LNCaP clone FGC (cell line): ENCODE results near the gene OXCT2.
"Not testable (repeated sequence)": the region's sequence is repeated elsewhere in the genome, so short reads cannot be mapped to it uniquely, and the experiment has no call there.

Experiments used
- DNase-seq: peaks from one replicate; pipeline ENCODE4 v3.0.0-alpha.2; 2011; ENCODE audit warnings: low read depth
- H3K4me3 ChIP-seq: 2 replicates; pipeline ENCODE4 v1.5.1; 2011; ENCODE audit warnings: mild to moderate bottlenecking, low read depth, low read length, control low read depth
- CTCF ChIP-seq: IDR thresholded peaks from 2 replicates; pipeline ENCODE4 v1.5.1; 2012; ENCODE audit warnings: mild to moderate bottlenecking; ENCODE audit not compliant: control insufficient read depth, insufficient read depth; ENCODE audit errors: extremely low read depth

The OXCT2 gene

DNA sequence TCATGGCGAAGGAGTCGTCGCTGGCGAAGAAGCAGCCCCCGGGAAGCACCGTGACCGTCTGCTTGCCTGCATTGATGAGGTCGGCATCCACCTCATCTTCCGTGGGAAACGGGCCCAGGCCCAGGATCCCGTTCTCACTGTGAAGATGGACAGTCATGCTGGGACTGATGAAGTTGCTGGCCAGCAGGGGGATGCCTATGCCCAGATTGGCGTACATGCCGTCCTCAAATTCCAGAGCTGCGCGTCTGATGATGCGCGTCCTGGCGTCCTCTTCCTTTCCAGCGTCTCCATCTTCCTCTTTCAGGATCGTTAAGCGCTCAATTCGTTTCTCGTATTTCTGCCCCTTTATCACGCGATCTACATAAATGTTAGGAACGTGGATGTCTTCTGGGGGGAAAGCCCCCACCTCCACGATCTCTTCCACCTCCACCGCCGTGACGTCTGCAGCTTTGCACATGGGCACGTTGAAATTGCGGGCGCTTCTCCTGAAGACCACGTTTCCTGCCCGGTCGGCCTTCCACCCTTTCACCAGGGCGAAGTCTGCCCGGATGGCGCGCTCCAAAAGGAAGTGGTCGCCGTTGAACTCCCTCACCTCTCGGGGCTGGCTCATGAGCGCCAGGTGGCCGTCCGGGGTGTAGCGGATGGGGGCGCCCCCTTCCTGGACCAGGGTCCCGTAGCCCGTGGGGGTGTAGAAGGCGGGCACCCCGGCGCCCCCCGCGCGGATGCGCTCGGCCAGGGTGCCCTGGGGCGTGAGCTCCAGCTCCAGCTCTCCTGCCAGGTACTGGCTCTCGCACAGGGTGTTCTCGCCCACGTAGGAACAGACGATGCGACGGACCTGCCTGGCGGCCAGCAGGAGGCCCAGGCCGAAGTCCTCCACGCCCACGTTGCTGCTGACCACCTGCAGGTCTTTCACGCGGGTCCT lies 787 bp downstream of the OXCT2 start:
- not testable (repeated sequence) for DNase-seq, H3K4me3 ChIP-seq

DNA sequence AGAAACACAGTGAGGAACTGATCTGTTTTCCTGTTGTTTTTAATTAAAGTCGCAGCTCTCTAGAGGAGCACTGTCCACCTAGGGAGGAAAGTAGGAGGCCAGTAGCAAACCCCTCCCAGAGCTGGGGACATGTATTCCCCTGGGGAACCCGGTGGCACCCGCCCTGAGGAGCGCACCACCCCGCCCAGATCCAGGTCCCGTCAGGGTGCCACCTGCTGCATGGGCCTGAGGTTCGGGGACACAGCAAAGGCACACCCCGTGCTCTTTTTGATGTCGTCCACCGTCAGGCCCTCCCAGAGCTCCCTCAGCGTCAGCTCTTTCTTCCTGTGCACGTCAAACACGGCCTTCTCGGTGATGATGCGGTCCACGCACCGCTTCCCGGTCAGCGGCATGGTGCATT lies 1.6 kb downstream of the OXCT2 start:
- not testable (repeated sequence) for H3K4me3 ChIP-seq

DNA sequence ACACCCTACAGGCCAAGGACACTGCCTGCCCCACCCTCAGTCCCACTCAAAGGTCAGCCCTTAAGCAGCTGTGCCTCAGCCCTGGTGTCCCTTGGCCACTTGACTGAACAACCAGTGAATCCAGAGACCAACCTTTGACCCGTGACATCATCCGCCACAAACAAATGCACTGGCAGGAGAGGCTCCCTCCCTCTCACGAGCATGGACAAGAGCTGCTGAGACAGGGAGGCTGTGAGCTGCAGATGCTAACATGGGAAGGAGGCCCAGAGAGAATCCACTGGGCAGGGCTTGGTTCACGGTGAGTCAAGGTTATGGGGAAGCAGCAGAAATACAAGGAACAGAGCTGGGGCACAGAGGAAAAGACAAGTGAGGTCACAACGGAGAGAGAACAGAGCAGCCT lies 4.7 kb downstream of the OXCT2 start:
- not testable (repeated sequence) for H3K4me3 ChIP-seq, DNase-seq

More for the DNA sequence above, 1.6 kb downstream of the OXCT2 start:
- DNase-seq = not testable (repeated sequence)

DNA sequence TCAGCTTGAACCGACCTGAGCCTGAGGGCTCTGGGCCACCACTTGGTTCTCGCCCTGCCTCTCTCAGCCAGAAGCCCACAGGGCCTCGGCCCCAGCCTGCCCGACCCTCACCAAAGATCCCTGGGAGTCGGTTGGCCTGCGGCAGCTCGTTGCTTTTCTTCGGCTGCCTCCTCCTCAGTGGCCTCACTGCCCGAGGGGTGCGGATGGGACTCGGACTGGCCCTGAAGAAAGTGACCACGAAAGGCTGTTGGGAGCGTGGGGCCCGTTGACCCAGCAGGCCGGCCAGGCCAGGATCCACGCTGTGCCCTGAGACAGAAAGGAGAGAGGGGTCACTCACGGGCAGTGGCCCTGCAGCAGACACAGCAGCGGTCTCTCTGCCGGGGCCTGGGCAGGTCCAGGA lies 6.6 kb downstream of the OXCT2 start:
- not testable (repeated sequence) for H3K4me3 ChIP-seq, DNase-seq

DNA sequence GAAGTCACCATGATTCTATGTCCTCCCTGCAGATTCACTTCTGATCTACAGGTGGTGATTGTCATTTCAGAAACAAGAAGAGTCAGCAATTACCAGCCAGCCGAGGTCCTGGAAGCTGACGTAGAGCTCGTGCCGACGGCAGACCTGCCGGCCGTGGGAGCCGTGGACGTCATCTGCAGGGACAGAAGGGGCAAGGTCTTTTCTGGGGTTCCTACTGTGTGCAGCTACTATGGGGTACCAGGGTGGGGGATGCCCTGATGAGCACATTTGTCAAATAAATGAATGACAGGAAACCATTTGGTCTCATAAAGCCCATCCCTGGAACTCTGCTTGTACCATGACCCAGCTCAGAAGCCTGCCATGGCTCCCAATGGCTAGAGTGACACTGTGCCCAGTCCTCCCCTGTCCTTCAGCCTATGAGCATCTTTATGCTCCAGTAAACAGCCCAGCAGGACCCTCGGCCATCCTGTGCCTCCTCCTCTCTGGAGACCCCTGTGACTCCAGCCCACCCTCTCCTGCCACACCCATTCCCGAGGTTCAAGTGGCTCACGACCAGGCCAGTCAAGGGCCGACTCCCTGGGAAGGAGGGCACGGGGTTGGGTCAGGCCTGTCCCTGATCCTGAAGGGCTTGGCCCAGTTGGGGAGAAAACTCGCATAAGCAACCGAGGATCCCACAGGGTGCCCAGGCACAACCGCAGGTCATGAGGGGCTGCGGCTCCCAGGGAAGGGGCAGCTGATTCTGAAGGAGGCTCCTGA lies 7.4 kb downstream of the OXCT2 start:
- H3K4me3 ChIP-seq, DNase-seq: not testable (repeated sequence)

DNA sequence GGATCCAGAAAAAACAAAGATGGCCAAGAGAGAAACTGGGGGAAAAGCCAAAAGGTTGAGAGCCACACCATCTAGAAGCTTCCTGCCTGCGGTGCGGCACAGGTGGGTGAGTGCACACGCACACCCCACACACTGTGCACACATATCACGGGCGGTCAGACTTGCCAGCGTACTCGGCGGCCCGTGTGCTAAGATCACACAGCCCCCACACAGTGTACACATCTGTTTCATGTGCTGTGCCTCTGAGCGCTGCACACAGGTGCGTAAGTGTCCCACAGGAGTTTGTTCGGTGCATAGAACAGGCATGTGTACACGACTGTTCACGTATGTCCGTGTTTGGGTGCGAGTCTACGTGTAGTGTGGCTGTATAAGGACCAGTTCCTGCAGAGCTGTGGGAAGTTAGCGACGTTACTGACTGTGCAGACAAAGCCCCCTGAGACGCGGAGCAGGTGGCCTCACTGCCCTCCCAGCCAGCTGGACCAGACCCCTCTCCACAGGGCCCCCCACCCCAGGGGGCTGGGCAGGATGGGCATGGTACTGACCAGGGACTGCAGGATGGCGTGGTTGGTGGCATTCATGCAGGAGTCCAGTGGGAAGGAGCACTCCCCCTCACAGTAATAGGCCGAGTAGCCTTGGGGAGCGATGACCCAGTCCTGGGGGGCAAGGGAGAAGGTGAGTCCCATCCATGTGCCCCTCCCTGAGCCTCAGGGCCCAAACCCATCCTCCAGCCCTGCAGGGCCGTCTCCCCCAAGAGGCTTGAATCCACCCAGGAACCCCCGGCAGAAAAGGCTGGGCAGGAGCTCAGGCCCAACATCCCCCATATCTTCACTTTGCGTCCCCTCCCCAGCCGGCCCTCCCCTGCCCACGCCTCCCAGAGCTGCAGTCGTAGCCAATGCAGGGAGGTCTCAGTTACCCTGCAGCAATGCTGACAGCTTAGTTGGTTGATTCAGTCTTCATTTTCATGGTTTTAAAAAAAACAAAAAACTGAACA lies 8.3 kb downstream of the OXCT2 start:
- H3K4me3 ChIP-seq = no peak overlapping the region
- no peak for TF ChIP-seq CTCF
- DNase-seq = no peak

DNA sequence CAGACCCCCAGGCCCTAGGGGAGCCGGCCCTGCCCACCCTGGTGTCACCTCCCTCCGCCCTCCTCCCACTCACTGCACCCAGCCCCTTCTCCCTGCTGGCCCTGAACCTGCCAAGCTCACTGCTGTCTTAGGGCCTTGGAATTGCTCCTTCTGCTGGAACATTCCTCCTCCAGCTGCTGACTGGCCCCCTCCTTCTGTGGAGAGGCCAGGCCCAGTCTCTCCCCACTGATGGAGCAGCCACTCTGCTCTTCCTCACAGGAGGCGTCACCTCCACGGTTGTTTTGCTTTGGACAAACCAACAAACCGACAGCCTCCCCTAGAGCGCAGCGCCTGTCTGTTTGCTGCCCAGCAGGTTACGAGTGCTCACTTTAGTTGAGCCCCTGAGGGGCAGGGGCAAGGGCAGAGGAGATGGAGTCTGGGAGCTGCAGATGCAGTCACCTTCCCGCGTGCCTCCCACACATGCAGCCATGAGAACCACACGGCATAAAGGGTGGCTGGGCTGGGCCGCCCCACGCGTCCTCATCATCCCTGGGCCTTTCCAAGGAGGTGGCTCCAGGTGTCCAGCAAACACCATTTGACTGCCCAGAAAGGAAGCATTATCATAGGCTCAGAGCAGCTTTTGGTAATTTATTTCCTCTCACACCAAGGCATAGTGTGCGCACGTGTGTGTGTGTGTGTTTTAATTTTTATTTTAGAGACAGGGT lies 9.4 kb downstream of the OXCT2 start:
- H3K4me3 ChIP-seq = no peak overlapping the region
- TF ChIP-seq CTCF = no peak
- no peak for DNase-seq

DNA sequence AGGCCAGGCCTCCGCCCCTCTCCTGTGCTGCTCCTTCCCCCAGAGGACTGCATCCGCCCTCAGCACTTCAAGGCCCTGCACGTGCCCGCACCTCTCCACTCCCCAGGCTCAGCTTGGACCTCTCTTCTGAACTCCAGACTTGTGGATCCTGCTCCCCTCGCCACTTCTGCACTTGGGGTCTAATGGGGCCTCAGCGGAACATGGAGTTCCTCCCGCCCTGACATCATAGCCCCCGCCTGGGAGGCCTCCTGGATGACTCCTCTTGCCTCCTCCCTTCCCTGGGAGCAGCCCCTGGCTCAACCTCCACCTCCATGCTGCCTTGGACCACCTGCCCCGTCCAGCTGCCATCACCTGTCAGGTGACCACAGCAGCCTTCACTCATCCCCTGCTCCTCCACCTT lies 10.1 kb downstream of the OXCT2 start:
- TF ChIP-seq CTCF = no peak
- no peak overlapping the region for H3K4me3 ChIP-seq
- DNase-seq = no peak
